Urinary bladder (tissue), 4 donors: ENCODE data around the gene MUC12. TPM values are rescaled to one million over a fixed set of nuclear protein-coding genes. Genes with fewer than 3 reads are reported as not detected.

Experiments used
- DNase-seq: peaks from one replicate; pipeline ENCODE4 v3.0.0-alpha.2; 2015; ENCODE audit errors: extremely low spot score
- H3K27ac ChIP-seq: one replicate; pipeline ENCODE4 v1.5.1; 2013; ENCODE audit warnings: low read depth, mild to moderate bottlenecking, moderate library complexity
- H3K36me3 ChIP-seq: one replicate; pipeline ENCODE4 v1.6.1; 2013; ENCODE audit warnings: mild to moderate bottlenecking, moderate library complexity; ENCODE audit not compliant: insufficient read depth
- H3K4me1 ChIP-seq: one replicate; pipeline ENCODE4 v1.6.1; 2013; ENCODE audit warnings: mild to moderate bottlenecking, moderate library complexity; ENCODE audit not compliant: insufficient read depth
- H3K4me3 ChIP-seq: one replicate; pipeline ENCODE4 v1.5.1; 2013; ENCODE audit warnings: low read depth, low read length
- WGBS: extraction: QIAGEN DNeasy Blood & Tissue Kit; methylation state at CpG from one replicate; pipeline ENCODE4 v1.1.7; 2013; 5-methylcytosine and 5-hydroxymethylcytosine counted together
- polyA plus RNA-seq: library from polyadenylated mRNA; stranded (reverse); fragments of 200-250 nt; gene quantifications from one replicate; pipeline ENCODE4 v1.2.3, GENCODE V29; 2013
- small RNA-seq: library from RNA; depleted of rRNA; stranded (forward); fragments of <200 nt; gene quantifications from one replicate; pipeline ENCODE3, GENCODE V24; 2014
- total RNA-seq: library from RNA; depleted of rRNA; stranded (reverse); fragments of >200 nt; gene quantifications from one replicate; pipeline ENCODE4 v1.2.3, GENCODE V29; 2014
- donor health status: healthy with polysubstance abuse.
- donor health status: healthy.

The MUC12 gene
- total and polyA plus RNA-seq, 2 donors, result 1.1 to 2.1 TPM

- no peak overlapping the region for H3K4me3 ChIP-seq
- 90% methylated on average over 10 of the region's 10 CpGs for WGBS
- DNase-seq, result no peak
- H3K36me3 ChIP-seq, result no peaks in the 10 kb centered on the region
- no peaks in the 10 kb centered on the region for H3K4me1 ChIP-seq
- H3K27ac ChIP-seq, result no peak overlapping the region
Observed at GRCh38 chr7:101068401-101068800, 99.0 kb downstream of the MUC12 start.

Small RNAs within 50 kb of the gene (small RNA-seq; reads per million reads assigned to genes)
- not detected for gene RPS29P15

Other genes starting within 250 kb of the MUC12 start
- gene EPO, start 249.1 kb upstream of the MUC12 start, total RNA-seq, result not detected
- not detected for gene EPO, start 249.1 kb upstream of the MUC12 start, polyA plus RNA-seq
- not detected for gene ZAN, start 236.0 kb upstream of the MUC12 start, total RNA-seq
- gene ZAN, start 236.0 kb upstream of the MUC12 start, polyA plus RNA-seq, result not detected
- gene EPHB4, start 142.0 kb upstream of the MUC12 start, total RNA-seq, result 70.6 TPM
- gene EPHB4, start 142.0 kb upstream of the MUC12 start, polyA plus RNA-seq, result 53.1 TPM
- gene SLC12A9, start 116.9 kb upstream of the MUC12 start, total RNA-seq, result 13.6 TPM
- 29.0 TPM for gene SLC12A9, start 116.9 kb upstream of the MUC12 start, polyA plus RNA-seq
- gene TRIP6, start 102.2 kb upstream of the MUC12 start, total RNA-seq, result 38.0 TPM
- 80.0 TPM for gene TRIP6, start 102.2 kb upstream of the MUC12 start, polyA plus RNA-seq
- gene SRRT, start 94.5 kb upstream of the MUC12 start, total RNA-seq, result 31.2 TPM
- gene SRRT, start 94.5 kb upstream of the MUC12 start, polyA plus RNA-seq, result 69.9 TPM
- 2.6 TPM for gene UFSP1, start 79.8 kb upstream of the MUC12 start, total RNA-seq
- 6.2 TPM for gene UFSP1, start 79.8 kb upstream of the MUC12 start, polyA plus RNA-seq
- gene ACHE, start 73.7 kb upstream of the MUC12 start, total RNA-seq, result 4.0 TPM
- gene ACHE, start 73.7 kb upstream of the MUC12 start, polyA plus RNA-seq, result 4.3 TPM
- gene MUC3A, start 20.0 kb upstream of the MUC12 start, total RNA-seq, result not detected
- gene MUC3A, start 20.0 kb upstream of the MUC12 start, polyA plus RNA-seq, result 0.23 TPM
- not detected for gene MUC17, start 50.5 kb downstream of the MUC12 start, total RNA-seq
- gene MUC17, start 50.5 kb downstream of the MUC12 start, polyA plus RNA-seq, result not detected
- 13.5 TPM for gene TRIM56, start 115.9 kb downstream of the MUC12 start, total RNA-seq
- 15.4 TPM for gene TRIM56, start 115.9 kb downstream of the MUC12 start, polyA plus RNA-seq
- 3.1 TPM for gene SERPINE1, start 157.5 kb downstream of the MUC12 start, total RNA-seq
- 45.6 TPM for gene SERPINE1, start 157.5 kb downstream of the MUC12 start, polyA plus RNA-seq
- 40.8 TPM for gene AP1S1, start 184.9 kb downstream of the MUC12 start, total RNA-seq
- 41.0 TPM for gene AP1S1, start 184.9 kb downstream of the MUC12 start, polyA plus RNA-seq
- gene VGF, start 196.0 kb downstream of the MUC12 start, total RNA-seq, result not detected
- 0.18 TPM for gene VGF, start 196.0 kb downstream of the MUC12 start, polyA plus RNA-seq
- not detected for gene NAT16, start 210.7 kb downstream of the MUC12 start, total RNA-seq
- not detected for gene NAT16, start 210.7 kb downstream of the MUC12 start, polyA plus RNA-seq
- gene MOGAT3, start 231.5 kb downstream of the MUC12 start, total RNA-seq, result not detected
- not detected for gene MOGAT3, start 231.5 kb downstream of the MUC12 start, polyA plus RNA-seq
- 24.8 TPM for gene PLOD3, start 248.0 kb downstream of the MUC12 start, total RNA-seq
- 57.6 TPM for gene PLOD3, start 248.0 kb downstream of the MUC12 start, polyA plus RNA-seq
- gene ZNHIT1, start 248.6 kb downstream of the MUC12 start, total RNA-seq, result 59.5 TPM
- 77.5 TPM for gene ZNHIT1, start 248.6 kb downstream of the MUC12 start, polyA plus RNA-seq